HG03565 (cell line): ENCODE data around the gene MICAL3.

Experiments
- ATAC-seq: cut with Tn5 transposase; IDR thresholded peaks from one replicate; pipeline ENCODE4 v1.9.1; 2021; ENCODE audit warnings: mild to moderate bottlenecking, moderate library complexity; ENCODE audit not compliant: unreplicated experiment

The MICAL3 gene

DNA sequence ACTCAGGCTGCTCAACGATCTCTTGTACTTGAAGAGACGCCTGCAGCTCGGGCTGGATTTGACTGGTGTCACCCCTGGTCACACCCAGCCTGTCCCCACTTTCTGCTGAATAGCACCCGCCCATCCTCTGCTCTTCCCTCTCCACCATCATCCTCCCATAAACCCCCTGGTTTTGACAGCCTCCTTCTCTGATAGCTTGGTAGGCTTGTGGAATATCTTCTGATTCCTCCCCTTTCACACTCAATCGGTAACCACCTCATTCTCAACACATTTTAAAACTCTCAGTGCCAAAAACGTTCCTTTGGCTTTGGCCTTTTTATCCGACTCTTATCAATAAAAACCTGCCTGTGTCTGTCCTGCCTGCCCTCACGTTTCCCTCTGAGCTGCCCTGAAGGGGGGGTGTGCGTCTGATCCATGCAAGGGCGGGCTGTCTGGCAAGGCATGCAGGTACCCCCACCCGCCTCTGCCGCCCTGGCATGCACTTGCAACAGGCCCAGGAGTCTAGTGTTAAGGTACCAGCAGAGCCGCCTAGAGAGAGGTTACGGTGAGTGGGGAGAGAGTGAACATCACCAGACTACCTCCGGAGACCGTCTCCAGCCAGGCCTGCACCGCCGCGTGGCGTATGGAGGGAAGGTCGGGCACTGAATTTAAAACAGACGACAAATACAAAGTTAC is 198.3 kb downstream of the MICAL3 start:
- no peak for ATAC-seq

DNA sequence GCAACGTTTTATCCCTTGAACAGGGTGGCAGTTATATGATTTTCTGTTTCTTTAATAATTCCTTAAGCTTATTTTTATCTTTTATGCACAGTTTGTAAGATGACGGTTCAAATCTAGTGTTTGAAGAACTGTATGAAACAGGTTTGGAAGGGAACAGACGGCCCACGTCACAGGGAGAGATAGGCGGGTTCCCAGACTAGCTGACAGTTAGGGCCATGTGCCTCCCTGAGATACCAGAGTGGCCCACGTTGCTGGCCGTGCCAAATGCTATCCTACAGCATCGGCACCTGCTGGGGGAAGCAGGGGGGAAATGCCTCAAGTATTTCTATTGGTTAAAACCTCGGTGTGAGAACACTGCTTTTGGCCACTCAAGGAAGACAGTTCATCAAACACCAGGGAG is 199.9 kb downstream of the MICAL3 start:
- ATAC-seq: no peak

DNA sequence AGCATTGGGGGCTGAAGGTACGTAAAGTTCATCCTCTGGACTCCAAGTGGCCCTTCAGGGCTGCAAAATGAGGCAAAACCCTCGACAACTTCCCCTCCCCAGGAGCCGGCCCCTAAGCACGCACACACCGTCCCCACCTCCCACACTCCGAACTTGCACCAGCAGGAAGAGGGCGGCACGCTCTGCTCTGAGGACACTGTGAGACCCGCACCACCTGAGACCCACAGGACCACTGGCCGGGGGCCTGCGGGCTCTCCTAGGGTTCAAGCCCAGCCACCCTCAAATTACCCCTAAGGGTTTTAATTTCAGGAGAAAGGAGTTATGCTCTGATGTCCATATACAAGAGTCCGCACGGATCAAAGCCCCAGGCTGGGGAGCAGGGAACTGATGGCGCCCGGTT is 200.4 kb downstream of the MICAL3 start:
- no peak for ATAC-seq

DNA sequence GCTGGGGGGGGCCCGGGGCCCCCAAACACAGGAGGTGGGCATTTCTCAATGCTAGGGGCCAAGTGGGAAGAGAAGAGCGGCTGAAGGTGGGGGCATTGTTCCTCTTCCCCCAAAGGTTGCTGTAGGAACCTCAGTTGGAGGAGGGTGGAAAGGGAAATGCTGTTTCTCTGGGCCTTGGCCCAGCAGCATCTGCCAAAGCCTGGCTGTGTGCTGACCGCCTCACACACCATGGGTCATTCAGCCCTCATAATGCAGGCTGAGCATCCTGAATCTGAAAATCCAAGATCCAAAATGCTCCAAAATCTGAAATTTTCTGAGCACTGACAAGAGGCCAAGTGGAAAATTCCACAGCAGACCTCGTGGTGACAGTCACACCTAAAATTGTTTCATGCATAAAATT is 201.1 kb downstream of the MICAL3 start:
- no peak for ATAC-seq

DNA sequence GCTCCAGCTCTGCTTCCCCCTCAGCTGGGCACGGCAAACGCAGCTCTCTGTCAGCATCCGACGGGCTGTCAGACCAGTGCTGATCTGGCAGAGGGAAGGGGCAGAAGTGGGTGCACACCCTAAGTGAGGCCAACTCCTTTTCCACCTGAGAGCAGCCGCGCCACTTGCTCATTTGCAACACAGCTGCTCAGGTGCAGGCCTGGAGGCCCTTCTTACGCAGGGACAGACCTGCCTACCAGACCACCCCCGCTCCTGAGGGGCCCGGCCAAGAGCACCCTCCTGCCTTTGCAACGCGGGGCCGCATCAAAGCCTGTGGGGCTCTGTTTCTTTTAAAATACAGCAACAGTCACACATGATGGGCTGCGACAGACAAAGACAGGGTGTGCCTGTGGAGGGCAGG is 202.3 kb downstream of the MICAL3 start:
- no peak for ATAC-seq

DNA sequence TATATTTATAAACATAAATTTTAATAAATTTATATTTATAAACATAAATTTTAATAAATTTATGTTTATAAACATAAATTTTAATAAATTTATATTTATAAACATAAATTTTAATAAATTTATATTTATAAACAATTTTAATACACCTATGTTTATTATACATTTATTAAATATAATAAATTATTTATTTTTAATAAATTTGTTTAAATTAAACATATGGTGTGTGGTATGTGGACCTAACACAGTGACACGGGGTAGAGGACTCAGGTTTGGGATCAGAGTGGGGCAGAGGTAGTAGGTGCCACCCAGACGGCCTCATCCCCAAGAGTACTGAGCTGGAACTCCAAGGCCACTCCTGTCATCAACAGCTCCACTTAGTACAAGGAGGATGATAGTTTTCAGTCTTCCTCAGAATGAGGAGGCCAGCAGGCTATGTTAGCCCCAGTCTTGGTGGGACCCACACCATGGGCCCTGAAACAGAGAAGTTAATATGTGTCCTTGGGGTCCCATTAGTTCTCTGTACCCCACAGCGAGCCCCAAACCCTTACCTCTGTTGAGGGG is 203.4 kb downstream of the MICAL3 start:
- no peak for ATAC-seq

DNA sequence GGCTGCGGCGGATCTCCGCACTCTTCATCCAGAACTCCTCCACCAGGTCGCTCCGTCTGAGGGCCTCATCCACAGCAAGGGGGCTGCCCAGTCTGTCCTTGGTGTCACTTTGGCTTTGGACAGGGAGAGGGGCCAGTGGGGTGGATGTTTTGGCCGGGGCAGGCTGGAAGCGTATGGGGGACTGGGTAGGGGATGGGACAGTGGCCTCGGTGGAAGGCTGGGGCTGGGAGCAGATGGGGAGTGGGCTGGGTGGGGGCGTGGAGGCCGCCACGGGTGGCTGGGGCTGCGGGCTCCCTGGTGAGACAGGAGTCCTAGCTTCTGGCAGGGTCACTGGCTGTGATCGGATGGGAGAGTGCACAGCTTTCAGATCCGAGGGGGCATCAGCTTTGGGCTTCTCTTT is 205.7 kb downstream of the MICAL3 start:
- no peak for ATAC-seq

DNA sequence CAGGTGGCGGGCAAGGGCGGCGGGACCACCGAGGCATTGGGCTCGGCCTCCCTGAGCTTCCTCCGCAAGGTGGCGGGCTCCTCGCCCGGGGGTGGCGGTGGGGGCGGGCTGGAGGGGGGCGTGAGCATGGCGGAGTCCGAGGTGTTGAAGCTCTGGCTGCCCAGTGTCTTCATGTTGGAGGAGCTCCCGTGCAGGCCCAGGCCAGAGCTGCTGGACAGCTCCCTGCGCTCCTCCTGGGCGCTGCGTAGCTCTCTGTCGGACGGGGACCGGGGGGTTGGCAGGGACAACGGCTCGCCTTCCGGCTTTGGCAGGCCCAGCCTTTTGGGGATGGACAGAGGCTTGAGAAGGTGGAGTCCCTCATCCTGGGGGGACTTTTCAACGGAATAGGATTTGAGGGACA is 206.2 kb downstream of the MICAL3 start:
- no peak for ATAC-seq

DNA sequence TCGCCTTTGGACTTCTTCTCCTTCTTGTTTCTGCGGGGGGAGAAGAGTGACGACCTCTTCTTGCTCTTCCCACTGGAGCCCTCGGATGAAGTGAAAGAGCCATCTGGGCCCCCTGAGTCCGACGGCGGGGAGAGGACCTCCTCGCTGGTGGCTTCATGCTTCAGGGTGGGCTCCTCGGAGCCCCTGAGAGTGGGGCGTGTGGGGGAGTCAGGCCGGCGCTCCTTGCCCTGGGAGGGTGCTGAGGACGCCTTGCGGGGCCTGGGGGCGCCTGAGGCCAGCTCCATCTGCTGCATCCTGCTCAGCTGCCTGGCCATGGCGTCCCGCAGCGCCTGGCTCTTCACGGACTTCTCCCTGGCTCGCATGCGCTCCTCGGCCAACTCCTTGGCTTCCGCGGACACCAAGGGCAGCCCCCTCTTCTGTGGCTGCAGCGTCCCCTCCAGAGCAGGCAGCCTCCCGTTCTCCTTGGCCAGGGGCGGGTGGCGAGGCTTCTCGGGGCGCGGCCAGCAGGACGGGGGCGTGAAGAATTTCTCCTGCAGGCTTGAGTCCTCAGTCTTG is 206.8 kb downstream of the MICAL3 start:
- no peak for ATAC-seq

DNA sequence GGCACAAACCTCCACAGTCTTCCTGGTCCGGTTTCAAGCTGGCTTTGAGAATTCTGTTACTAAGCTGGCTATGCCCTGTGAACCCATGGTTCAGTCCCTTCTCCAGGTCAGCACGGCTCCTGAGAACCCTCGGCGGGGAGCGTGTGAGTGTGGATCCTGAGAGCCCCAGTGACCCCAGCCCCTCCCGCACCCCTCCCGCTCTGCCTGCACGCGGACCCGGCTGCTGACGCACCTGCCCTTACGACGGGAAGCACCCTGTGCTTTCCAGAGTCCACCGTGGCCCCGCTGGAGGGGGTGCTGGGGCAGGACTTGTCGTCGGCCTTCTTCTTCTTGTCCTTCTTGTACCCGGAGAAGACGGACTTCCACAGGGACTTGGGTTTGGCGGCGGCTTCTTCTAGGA is 207.3 kb downstream of the MICAL3 start:
- ATAC-seq: no peak

DNA sequence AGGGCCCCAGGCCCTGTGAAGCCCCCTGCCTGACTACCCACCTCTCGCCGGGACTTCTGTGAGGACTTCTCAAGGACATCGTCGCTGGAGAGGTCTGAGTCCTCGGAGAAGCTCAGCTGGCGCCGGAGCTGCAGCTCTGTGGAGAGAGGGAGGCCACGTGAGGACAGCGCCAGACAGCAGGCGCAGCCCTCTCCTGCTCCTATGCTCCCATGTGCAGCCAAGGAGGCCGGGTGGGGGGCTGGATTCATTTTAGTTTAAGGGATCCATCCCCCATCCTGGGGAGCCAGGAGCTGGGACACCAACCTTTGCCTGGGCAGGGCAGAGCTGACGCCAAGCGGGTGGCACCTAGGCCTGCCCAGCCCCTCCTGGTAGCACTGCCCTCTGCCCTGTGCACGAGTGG is 207.7 kb downstream of the MICAL3 start:
- no peak for ATAC-seq

DNA sequence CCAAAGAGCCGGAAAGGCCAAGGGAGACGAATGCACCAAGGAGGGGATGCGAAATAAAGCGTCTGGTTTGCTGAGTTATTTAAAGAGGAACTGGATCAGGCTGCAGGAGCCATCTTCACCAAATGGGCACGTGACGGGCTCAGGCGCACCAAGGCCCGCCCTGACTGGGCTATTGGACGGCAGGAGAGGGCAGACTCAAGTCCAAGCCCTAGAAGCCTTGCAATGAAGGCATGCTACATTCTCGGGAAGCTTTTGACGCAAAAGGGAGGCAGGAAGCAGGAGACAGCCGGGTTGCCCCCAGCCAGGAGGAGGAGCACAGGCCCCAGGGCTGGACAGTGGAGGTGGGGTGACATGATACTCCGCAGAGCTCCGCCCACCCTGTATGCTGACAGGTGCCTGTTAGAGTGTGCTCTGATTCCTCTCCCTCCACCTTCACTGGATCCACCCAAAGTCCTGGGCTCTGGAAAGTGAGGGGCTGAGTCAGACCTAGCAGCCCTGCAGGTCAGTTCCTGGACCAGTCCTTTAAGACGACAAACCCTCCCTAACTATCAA is 208.6 kb downstream of the MICAL3 start:
- ATAC-seq: no peak

DNA sequence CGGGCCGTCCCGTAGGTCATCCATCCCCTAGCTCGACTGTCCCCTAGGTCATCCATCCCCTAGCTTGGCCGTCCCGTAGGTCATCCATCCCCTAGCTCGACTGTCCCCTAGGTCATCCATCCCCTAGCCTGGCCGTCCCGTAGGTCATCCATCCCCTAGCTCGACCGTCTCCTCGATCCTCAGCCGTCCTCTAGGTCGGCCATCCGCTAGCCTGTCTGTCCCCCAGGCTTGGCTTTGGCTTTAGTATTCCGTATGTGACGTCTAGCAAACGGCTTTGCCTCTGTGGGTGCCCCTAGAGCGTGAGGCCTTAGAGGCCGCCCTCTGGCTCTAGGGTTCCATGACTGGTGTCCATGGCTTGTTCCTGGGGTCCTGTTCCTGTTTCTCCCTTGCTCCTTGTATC is 209.5 kb downstream of the MICAL3 start:
- no peak for ATAC-seq

DNA sequence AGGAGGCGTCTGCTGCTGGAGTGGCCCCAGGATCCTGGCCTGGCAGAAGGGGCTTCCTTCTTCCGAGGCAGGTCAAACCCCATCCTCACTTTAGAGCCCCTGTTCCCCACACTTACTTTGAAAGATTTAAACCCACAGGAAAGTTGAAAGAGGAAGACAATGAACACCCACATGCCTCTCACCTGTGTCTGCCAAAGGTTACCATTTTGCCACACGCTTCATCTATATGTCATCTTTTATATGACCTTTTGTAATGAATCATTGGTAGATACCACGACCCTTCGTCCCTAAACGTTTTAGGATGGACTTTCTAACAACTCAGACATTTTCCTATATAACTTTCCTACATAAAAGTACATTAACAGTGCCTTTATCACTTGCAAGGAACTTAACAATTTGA is 210.3 kb downstream of the MICAL3 start:
- no peak for ATAC-seq

DNA sequence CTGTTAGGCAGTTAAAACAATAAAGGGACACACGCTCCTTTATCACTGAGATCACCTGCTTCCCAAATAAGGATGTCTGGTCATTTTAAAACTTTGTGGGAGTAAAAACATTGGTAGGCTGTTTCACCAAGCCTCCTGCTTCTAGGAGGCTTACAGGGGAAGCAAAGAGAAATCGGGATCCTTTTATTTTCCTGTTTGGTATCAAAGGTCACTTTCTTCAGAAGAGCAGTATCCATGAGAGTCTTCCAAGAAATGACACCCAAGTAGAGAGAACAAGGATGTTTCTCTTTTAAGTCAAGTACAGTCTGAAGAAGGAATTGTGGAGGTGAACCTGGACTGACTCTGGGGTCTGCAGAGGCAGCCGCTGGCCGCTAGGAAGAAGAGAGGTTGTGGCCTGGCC is 213.2 kb downstream of the MICAL3 start:
- ATAC-seq: no peak

DNA sequence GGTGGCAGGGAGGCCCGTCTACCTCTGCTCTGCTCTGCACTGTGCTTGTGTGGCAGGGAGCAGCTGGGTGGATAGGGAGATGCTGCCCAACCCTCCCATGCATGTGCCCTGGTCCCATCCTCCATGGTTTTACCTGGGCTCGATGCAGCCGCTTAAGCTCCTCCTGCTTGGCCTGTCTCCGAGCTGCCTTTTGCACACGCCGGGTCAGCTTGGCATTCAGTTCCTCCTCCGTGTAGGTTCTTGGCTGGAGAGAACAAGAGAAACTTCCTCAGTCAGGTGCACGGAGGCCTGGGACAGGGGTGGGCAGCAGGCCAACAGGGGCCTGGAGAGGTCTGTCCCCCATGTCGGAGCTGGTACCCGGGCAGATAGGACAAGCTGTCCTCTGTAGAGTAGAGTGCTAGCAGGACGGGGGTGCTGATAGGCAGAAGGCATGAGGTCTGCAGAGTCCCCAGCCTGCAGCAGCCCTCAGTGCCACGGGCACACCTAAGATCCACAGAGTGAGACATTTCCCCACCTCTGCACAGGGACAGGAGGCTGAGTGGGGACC is 213.7 kb downstream of the MICAL3 start:
- ATAC-seq: no peak

DNA sequence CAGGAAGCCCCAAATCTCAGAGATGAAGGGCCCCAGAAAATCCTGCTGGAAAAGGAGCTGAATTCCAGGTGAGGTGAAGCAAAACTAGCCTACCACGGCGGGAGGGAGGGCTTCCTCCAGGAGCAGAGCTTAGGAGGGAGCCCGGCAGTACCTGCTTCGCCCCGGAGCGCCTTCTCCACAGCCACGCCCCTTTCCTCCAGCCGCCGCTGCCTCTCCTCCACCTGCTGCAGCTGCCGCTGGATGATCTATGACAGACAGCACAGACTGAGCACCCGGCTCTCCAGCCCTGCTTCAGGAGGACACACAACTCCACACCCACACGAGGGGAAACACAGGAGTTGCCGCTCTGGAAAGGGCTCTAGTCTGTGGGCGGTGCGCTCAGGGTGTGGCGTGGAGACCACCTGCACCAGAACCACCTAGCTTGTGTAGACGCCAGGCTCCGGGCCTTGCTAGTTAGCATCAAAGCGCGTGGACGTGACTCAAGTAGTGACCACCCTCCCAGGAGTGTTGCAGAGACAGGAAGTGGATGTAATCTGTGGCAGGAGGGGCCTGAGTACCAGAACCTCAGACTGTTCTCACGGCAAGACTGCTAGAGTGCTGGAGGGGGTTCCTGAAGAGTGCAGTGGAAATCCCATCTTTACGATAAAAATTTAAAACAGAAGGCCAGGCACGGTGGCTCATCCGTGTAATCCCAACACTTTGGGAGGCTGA is 215.5 kb downstream of the MICAL3 start:
- ATAC-seq: no peak

DNA sequence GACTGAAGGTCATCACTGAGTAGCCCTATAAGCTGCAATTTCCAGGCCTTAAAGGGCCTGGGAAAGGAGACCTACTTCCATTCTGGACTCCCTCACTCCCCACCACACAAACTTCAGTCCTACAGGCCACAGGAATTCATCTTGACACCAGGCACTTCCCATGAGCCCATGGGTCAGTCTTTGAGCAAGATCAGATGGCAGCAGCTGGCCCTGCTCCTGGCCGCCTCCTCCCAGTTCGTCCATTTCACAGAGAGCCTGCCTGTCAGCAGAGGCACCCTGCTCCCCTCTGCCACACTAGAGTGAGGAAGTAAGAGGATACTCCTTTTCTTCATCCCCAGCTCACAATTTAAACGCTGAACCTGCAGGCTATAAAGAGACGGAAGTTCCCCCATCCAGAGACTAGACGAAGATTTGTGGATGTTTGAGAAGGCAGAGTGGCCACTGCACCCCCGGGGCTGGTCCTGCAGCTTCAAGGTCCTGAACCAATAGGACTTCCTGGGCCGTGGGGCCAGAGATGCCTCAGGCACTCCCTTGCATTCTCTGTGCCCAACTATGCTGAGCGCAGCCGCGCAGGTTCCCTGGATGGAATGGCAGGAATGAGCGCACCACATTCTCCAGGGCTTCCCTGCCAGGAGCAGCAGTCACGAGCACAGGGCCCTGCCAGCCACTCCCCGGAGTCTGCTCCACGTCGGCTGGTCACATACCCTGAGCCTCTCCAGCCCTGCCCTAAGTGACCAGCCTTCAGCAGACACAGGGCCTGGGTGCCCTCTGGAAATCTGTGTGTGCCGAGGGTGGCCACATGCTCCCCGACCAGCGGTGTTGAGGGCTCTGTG is 216.6 kb downstream of the MICAL3 start:
- ATAC-seq: no peak

DNA sequence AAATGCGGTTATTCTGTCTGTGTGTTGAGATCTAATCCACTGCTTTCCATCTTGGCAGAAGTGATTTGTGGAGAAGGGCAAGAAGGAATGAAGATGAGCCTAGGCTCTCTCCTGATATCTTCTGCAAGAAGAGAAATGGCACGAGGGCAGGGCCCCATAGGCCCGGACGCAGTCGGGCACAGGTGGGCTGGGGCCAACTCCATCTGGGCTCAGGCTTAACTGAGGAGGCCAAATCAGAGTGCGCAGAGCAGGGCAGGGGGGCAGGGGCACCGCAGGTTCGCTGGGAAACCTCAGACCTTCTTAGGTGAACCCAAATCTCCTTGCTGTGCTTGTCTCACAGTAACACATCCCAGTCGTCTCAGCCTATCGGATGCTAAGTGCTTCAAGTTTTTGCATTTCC is 217.3 kb downstream of the MICAL3 start:
- ATAC-seq: no peak

DNA sequence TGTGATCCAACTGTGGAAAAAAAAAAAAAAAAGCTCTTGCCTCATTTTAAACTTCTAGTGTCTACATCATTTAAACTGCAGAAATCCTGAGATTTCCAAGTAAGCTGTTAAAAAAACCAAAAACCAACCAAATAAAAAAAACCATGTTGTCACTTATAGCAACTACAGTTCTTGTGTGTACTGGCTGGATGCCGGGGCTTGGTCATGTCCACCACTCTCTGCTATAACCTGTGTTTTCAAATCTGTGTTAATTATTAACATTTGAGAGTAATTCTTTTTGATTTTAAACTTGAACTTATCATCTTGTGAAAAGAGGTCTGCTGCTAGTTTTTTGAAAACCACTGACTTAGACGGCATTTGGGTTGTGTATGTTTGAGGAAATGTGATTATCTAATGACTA is 217.9 kb downstream of the MICAL3 start:
- ATAC-seq: no peak
